Glomerular endothelial cell (primary cell): ENCODE measurements around the gene FBXO24. TPM values are rescaled to one million over a fixed set of nuclear protein-coding genes. Genes with fewer than 3 reads are reported as not detected.
"Not testable (repeated sequence)": the region's sequence is repeated elsewhere in the genome, so short reads cannot be mapped to it uniquely, and the experiment has no call there.

ENCODE experiments used
- DNase-seq: peaks from one replicate; pipeline ENCODE4 v3.0.0-alpha.2; 2011; ENCODE audit warnings: low read depth, low spot score; ENCODE audit errors: extremely low read depth
- total RNA-seq: library from RNA; depleted of rRNA; stranded (reverse); fragments of >200 nt; gene quantifications from 2 replicates; pipeline ENCODE4 v1.2.3, GENCODE V29; 2015

The FBXO24 gene
- total RNA-seq, 1 donor from 2014 or later: not detected

- DNase-seq: no peak
Measured at GRCh38 chr7:100559127-100559526, 27.0 kb upstream of the FBXO24 start.

DNA sequence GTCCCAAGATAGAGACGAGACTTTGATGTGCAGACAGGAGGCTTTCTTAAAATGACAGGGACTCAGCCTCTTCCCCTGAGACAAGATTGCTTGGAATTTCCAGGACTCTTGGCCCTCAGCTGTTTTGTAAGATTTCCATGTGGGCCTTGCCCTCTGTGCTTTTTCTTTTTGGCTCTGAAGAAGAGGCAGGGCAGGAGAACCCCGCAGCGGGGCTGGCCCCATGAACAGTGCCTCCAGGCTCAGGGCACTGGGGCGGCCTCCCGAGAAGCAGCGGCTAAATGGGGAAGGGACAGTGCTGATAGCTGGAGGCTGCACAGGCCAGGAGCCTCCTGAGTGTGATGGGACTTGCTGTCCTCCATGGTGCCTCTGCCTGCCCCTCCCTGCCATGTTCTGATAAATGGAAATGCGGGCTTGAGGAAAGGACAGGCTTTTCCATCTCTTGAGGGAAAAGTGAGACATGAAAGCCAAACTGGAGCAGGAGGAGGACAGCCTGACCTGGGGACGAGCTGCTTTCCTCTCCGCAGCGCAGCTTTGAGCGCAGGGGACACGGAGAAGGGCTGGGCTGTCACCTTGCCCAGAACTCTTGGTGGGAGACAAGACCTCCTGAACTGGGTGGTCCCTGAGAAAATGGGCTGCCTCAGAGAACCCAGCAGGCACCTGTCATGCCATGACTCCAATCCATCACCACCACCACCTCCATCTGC is 24.5 kb upstream of the FBXO24 start:
- DNase-seq: no peak

- DNase-seq: no peak
Measured at GRCh38 chr7:100562195-100563099, 23.7 kb upstream of the FBXO24 start.

GRCh38 chr7:100563100-100563564 is 23.0 kb upstream of the FBXO24 start:
- DNase-seq: no peak

DNA sequence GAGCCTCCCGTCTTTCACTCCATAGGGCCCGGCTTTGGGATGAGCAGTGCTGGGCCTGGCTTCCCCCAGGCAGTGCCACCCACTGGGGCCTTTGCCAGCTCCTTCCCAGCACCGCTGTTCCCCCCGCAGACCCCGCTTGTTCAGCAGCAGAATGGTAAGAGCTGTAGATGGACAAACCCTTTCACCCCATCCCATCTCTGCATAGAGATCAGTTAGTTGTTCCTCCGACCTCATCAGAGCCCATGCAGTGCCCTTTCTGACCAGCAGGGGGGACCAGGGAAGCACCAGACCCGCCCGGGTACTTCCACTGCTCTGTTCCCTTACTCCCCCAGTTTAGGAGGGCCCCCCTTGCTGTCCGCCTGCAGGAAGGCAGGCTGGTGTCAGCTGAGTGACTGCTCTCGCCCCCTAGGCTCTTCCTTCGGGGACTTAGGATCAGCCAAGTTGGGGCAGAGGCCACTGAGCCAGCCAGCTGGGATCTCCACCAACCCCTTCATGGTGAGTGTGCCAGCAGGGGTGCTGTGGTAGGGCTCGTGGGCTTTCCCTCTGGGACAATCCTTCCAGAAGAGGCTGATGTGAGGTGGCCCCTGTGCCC is 22.2 kb upstream of the FBXO24 start:
- DNase-seq: no peak

- DNase-seq: not testable (repeated sequence)
Measured at GRCh38 chr7:100564405-100564804, 21.7 kb upstream of the FBXO24 start.

GRCh38 chr7:100565133-100565571 is 21.0 kb upstream of the FBXO24 start:
- no peak for DNase-seq

DNA sequence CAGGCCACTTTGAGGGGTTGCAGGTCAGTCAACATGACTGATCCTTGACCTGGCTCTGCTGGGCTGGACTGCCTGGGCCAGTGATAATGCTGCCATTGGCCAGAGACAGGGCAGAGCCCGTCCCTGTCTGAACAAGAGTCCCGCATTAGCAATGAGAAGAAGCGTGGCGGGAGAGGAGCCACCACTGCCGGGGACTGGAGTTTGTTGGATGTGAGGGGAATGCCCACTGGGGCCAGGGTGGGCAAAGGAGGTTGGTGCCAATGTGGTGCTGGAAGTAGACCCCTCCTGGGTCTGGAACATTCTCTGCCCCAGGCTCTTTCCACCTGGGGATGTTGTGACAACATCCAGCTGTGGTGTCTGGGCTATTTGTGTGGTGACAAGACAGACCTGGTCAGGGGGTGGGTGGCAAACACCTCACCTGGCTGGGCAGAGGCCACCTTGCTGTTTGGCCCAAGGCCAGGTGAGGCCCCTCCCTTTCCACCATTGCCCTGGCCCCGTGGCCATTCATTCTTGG is 20.1 kb upstream of the FBXO24 start:
- no peak for DNase-seq

DNA sequence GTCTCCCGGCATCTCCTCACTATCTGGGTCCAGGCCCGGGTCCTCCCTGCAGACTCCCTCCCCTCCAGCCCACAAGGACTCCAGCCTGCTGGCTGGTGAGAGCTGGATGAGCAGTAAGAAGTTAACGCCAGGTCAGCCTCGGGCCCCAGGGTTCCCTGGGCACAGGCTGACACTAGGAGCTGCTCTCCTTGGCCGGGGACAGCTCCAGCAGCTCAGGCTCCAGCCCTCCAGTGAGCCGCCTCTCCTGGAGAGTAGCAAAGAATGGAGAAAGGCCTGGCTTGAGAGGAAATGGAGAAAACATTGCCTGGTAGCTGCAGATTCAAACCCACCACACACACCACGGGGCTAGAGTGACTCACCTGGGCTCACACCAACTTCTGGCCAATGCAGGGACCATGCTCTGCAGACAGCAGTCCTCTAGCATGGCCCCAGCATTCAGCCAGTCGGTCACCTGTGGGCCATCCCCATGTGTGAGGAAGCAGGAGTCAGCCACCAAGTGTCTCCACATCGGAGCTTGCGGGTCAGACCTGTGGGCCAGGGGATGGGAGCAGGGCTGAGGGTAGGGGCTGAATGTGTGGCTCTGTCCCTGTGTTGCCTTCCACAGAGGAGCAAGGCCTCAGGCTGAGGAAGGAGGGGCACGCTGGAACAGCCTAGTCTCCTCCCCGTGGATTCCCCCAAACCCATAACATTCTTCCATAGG is 18.9 kb upstream of the FBXO24 start:
- no peak for DNase-seq

DNA sequence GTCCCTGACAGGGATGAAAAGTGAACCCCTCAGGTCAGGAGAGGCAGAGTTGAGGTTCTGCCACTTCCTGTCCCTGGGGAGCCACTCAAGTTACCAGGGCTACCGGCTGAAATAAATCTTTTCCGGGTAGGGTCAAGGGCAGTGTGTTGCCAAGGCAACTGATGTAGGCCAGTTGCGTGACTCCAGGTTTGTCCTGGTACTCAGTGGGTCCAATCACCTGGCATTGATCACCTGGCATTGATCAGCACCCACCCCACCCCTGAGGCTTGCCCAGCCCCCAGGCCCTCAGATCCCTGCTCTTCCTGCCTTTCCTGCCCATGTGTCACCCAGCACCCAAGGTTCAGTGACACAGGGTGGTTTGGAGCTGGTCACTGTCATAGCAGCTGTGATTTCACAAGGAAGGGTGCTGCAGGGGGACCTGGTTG is 18.4 kb upstream of the FBXO24 start:
- DNase-seq: no peak

DNA sequence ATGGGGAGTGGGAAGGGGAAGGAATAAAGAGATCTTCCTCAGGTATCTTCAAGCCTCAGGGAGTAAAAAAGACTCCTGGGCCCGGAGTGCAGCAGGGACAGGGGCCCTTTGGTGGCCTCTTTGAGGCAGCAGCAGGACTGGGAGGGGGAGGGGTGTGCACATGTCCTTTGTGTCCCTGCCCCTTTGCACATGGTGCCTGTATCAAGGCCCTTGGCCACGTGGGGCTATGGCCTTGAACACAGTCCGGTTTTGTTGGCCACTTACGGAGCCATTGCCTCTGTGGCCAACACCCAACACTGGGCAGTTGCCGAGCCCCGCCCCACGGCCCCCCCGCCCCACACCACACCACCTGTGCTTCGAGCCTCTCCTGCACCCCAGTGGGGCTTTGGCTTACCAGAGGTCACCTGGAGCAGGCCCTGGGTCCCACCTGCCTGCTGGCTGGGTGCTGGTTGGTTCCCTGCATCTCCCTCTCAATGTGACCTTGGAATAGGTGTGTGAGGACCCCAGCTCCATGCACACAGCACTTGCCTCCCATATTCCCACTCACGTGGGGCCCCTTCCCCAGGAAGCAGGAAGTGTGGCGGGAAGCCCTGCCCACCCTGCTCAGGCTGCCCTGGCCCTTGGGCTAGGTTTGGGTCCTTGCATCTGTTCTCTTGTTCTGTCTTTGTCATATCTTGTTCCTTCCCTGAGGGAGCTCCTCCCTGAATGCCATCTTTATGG is 17.8 kb upstream of the FBXO24 start:
- no peak for DNase-seq

- no peak for DNase-seq
Measured at GRCh38 chr7:100568896-100569844, 17.0 kb upstream of the FBXO24 start.

- DNase-seq: no peak
Measured at GRCh38 chr7:100570954-100571828, 14.9 kb upstream of the FBXO24 start.

GRCh38 chr7:100571829-100572116 is 14.4 kb upstream of the FBXO24 start:
- DNase-seq: no peak

GRCh38 chr7:100572281-100572948 is 13.7 kb upstream of the FBXO24 start:
- DNase-seq: no peak

GRCh38 chr7:100572949-100573675 is 13.0 kb upstream of the FBXO24 start:
- no peak for DNase-seq
